ENCODE data around the gene PROX1.

PROX1 gene

DNA sequence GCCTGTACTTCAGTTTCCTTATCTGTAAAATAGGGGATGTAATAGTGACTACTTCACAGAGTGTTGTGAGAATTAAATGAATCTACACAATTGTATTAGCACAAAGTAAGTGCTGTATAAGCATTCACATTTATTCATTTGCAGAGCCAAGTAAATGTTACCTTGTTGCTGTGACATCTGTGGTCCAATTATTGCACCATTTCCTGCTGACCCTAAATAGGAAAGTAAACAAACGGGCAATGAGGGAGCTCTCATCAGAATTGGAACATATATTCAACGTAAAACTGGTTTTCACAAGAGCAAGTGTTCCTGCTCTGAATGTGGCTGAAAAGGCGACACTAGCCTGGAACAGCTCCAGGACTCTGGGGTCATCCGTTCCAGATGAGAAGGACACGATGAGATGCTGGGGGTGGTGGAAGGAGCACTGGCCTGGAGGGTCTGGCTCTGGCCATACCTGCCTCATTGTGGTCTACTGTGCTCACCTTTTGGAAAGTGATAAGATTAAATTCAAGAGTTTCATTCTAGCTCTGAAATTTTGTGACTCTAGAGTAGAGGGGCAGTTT lies 34.5 kb downstream of the PROX1 start:
- DNase-seq (ENCODE audit: low read depth), result no peak

DNA sequence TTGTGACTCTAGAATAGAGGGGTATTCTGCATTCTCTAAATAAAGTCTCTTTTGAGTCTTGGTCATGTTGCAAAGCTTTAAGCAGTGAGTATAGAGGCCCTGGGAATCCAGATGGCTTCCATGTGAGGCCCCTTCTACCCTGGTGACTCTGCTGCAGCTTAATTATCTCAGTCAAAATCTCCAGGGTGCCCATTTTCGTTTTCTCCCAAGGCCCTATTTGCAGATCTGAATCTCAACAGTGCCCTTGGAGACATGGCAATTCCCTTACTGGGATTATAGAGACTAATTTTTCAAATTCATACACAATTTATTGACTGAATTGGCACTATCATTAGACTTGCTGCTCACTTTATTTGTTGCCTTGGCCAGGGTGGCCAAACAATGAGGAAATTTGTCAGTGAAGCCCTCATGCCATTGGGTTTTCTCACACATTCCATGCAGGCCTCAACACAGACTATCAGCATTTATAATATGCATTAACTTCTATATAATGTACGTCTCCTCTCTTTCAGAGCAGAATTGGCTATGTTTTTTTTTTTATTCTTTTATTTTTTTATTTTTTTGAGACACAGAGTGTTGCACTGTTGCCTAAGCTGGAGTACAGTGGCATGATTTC lies 35.1 kb downstream of the PROX1 start:
- DNase-seq (ENCODE audit: low read depth), result no peak

DNA sequence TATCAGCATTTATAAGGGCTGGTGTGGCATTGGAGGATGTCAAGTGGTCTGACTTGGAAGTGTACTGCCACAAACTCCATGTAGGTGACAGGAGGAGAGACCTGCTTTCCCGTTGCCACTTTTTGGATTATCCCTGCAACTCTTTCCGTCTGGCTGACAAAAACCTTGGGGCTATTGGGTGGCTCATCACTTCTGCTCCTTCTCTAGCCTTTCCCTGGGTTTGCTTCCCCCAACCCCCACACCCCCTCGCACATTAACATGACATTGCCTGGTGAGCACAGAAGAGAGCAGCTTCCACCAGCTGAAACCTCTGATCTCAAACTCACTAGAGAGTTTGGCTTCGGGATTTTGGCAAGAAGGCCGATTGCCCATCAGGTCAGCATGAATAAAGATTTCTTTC lies 39.2 kb downstream of the PROX1 start:
- no peak for DNase-seq (ENCODE audit: low read depth)

DNA sequence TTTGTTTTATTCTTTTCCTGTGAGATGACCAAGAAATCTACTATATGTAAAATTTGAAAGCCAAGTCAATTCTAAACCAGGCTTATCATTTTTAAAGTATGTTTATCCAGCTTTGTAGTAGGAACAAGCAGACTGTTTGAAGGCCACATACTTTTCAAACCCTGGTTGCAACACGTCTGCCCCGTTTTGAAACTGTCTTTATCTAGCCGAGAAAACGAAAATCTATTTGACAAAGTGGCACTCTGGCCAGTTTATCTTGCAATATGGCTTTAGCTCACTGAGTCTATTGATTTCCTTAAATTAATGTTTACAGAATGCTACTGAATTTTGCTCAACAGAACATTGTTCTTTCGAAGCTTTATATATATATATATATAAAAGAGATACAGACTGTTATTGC lies 39.7 kb downstream of the PROX1 start:
- DNase-seq (ENCODE audit: low read depth), result no peak

DNA sequence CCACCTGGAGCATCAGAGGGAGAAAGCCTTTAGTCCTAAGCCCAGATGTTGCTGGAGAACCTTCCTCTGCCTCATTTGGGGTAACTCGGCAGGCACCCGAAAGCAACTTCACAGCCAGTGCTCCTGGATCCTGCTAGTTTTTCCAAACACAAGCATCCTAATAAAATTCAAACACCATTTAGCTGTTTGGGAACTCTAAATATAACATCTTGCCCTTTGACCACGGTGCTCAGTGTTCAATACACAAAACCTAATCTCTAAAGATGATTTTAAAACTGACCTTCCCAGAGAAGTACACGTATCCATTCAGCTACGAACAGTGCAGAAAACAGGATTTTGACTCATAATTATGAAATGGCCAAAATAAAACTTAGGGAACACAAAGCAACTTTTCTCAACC lies 40.3 kb downstream of the PROX1 start:
- DNase-seq (ENCODE audit: low read depth), result no peak

DNA sequence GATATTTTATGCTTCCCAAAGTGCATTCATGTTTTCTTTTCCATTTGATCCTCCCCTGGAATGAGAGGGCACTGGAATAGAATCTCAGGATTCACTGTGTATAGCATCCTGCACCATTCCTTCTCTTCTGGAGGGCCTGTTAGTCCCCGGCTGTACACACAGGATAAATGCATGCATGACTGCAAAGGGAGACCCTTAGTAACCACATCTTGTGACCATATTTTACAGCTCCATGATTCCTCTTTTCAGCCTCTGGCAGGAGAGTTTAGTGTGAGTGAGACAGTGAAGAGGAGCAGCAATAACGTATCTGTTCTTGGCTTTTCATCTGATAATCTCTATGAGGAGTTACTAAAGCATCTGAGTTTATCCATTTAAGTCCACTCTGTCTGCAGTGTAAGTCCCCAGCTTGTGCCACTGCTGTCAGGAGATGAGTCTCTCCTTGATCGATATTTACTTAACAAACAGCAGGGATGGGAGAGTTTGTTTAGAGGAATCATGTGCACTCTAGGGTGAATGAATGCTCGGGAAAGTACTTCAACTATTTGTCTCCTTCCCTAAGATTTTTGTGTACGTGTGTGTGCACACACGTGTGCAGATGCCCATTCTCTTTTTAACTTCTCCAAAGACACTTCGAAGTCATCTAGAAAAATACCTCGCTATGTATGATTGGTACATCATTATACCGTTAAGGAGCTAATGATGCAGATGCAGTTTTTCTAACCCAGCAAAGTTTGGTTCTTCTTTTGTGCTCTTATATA lies 41.1 kb downstream of the PROX1 start:
- no peak for DNase-seq (ENCODE audit: low read depth)

DNA sequence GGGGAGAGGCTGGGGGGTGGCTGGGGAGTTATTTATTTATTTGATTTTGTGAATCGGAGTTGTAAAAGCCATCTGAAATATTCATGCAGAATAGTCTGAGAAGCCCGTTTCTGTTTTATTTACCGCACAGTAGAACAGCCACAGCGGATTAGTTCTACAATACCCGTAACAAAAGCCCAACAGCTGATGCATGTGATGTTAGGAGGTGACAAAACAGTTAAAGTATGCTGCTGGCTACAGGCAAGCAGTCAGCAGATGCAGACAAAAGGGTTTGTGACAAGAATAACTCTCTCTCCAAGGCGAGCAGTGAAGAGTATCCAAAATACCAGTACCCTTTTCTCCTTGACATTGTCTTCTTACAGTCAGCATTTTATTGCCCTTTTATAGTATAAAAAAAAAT lies 42.0 kb downstream of the PROX1 start:
- no peak for DNase-seq (ENCODE audit: low read depth)

DNA sequence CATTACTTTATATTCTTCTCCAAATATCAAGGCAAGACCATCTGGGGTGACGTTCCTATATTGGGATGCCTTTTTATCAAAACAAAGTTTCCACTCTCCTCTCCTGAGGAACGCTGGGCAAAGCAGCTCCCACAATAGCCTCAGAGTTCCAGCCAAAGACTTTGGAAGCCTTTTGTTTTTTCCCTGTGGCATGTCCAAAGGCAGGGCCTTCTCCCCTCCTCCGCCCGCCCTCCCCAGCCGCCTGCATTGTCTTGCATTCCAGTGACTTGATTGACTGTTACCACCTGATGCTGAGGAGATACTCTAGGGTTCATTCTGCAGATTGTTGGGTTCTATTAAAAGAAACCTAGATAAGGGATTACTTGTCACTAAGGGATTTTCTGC lies 43.5 kb downstream of the PROX1 start:
- DNase-seq (ENCODE audit: low read depth), result no peak

DNA sequence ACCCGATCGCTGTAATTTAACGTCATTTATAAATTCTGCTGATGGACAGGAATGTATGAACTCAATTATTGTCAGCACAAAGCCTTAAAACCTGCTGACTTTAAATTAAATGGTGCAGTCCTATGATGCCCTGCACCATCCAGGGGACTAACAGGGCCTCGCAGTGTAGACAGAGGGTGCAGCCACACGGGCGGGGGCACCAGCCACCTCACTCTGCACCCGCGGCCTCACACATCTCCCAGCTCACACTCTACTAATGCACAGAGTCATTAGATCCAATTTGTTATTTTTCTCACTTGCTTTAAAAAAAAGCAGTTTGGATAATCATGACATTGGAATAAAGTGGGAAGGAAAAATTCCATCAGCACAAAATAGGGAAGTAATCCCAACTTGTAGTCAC lies 49.7 kb downstream of the PROX1 start:
- DNase-seq (ENCODE audit: low read depth), result no peak

DNA sequence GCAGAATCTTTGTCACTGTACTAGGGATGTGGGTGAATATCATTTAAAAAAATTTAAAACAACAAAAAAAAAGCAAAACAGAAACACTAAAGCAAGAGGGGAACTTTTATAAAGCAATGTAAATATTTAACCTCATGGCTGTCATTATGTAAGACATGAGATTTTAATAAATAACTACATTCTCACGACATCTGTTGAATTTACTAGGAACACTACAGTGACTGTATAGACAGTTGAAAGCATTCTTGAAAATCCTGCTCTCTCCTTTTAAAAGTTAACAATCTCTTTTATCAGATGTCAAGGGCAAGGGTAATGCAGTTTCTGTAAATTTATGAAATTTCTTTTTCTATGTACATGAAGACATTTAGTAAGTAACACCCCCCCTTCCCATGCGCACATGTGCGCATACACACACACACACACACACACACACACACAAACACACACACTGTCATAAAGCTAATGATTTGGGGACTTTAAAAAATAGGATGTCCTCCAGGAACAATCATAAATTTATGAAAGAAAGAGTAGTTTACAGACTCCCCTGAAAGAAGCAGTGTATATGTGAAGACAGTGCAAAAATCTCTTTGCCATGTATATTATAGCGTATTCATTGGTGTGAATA lies 51.7 kb downstream of the PROX1 start:
- no peak for DNase-seq (ENCODE audit: low read depth)

DNA sequence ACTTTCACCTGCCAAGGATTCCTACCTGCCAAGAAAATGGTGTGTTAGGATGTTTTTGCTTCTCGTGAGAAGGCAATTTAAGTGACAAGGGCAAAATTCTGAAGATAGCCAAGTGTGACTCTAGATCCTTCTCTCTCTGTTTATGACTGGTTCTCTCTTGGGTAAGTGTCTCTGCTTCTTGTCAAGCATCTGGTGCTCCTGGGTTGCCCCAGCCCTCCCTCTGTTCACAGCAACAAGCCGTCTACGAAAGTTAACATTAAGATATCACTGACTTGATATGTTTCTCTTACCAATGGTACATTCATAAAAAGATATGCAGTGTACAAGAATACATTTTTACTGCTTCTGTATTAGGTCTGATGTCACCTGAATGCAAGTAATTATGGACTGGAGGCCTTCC lies 55.4 kb downstream of the PROX1 start:
- DNase-seq (ENCODE audit: low read depth), result no peak

DNA sequence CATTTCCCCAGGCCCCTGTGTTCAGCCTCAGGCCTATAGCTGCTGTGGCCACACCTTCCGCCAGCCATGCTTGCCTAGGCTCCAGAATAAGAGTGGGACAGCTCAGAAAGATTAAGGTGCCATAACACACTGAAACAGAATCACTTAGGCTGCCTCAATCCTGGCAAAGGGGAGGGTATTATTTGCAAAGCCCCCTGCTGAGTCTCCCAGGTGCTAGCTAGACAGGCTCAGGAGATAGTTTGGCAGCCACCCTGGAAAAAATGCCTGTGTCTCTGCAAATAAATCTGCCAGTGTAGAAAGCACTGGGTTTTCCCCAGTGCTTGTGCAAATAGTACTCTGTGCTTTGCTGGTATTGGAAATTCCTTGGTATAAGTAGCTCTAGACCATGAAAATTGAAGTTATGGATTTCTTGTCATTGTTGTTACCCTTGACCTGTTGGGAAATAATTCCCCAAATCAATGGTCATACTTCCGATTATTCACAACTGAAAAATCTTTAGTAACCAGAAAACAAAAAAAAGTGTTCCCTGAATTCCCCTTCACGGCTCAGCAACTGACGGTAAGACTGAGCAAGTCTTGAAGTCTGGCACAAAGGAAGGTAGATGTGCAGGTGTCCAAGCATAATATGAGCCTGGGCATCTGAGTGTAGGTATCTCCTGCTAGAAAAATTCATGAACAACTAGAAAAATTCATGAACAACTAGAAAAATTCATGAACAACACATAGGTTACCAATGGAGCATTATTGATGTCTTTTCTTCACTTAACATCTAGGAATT lies 56.9 kb downstream of the PROX1 start:
- DNase-seq (ENCODE audit: low read depth), result no peak

DNA sequence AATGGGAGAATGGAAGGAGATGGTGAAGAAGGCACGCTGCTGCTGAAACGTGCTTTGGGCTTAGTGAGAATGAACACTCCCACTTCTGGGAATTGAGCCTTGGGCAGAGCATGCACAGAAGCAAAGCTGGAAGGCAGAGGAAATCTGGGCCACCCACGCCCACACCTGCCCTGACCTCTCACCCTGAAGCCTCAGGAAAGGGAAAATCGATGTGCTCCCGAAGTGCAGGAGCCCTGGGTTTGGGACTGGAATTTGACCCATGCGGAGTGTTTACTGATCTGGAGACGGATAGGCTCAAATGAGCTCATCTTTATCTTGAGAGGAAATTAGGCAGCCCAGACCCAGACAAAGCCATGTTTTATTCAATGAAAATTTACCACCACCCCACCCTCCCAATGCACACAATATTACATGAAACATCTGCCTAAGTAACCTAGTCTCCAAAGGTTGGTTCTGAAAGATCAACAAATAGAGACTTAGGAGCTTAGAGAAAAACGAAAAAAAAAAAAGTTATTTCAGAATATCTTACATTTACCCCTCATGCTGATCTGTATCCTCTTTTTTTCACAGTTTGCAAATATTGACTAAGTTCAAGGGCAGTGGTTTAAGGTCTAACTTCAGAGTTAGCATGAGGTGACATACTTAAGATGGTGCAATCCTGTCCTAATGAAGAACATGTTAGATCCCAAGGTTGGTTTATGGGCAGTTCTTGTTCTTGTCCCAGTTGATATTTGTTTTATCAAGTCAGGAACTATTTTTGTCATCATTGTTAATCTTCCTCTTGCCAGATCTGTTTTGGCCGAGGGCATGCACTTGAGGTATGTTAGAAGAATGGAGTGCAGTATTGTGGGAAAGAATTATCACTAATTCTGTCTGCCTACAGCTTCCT lies 63.0 kb downstream of the PROX1 start:
- DNase-seq (ENCODE audit: low read depth), result no peak

DNA sequence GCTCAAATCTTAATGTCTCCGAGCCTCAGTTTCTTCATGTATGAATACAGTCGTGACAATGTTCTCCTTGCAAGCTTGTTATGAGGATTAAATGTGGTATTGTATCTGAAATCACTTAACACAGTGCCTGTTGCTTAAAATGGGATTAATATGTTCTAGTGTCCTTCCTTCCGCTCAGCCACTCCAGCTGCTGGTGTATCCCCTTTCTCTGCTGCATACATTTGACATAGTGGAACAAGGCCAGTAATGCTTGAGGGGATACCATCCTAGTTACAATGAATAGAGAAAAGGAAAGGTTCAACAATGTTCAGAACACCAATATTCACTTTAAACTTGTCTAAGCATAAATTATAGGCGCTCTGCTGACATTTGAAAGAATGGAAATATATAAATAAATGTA lies 64.0 kb downstream of the PROX1 start:
- DNase-seq (ENCODE audit: low read depth), result no peak

DNA sequence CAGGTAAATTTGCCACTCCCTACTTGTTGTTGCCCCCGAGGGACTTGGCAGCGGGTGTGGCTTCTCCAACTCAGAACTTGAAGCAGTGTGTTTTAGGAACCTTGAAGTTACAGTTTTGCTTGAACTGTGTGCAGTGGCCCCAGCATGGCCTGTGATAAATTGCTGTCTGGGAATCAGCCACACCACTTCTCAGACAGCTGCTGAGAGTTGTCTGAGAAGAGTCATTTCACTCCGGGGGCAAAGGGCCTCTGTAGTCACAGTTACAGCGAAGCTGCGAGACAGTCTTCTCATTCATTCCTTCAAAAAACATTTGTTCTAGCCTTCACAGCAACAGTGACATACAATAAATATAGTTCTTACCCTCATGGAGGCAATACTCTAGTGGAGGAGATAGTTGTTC lies 70.3 kb downstream of the PROX1 start:
- DNase-seq (ENCODE audit: low read depth), result no peak

DNA sequence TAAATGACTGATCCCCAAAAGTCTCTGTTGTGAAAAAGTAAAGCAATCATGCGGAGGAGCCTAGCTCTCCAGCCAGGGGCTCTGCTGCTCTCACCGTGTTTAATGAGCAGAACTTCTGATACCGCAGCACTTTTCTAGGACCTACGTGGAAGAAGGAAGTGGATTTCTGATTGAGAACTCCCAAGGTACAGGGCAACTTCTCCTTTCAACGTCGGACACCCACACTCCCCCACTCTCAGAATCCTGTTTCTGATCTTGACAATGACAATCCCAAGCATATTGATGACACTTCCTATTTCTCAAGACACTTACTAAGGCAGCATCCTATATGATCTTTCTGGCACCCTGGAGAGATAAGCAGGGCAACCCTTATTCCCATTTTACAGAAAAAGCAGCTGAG lies 78.4 kb downstream of the PROX1 start:
- no peak for DNase-seq (ENCODE audit: low read depth)

DNA sequence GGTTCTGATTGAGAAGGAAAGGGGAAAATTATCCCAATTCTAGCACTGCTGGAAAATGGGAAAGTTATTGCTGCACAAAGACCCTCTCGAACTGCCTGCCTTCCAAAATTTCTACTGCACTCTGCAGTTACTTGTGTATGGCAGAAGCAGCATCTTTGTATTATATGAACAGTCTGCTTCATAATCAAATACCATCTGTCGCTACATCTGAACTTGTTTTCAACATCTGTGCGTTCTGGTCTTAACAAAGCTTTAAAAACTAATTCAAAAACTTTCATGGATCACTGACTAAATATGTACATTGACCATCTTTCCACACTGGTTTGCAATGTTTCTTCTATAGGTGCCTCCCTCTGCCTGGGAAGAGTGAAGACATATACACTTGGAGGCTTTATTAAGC lies 79.2 kb downstream of the PROX1 start:
- no peak for DNase-seq (ENCODE audit: low read depth)

DNA sequence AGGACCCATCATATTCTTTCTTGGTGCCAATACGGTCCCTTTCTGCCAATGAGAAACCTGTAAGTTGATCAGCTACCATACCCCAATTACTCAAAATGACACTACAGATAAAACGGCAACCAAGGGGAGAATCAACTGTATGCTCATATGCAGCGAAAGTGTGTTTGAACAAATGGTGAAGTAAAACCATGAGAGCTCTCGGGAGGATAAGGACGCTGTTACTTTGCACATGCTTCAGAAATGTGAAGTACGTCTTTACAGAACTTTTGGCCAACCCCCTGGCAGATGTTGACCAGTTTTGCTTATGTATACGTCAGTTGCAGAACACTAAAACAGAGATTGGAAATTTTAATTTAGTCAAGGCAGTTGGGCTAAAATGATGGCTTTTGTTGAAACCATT lies 79.6 kb downstream of the PROX1 start:
- no peak for DNase-seq (ENCODE audit: low read depth)

DNA sequence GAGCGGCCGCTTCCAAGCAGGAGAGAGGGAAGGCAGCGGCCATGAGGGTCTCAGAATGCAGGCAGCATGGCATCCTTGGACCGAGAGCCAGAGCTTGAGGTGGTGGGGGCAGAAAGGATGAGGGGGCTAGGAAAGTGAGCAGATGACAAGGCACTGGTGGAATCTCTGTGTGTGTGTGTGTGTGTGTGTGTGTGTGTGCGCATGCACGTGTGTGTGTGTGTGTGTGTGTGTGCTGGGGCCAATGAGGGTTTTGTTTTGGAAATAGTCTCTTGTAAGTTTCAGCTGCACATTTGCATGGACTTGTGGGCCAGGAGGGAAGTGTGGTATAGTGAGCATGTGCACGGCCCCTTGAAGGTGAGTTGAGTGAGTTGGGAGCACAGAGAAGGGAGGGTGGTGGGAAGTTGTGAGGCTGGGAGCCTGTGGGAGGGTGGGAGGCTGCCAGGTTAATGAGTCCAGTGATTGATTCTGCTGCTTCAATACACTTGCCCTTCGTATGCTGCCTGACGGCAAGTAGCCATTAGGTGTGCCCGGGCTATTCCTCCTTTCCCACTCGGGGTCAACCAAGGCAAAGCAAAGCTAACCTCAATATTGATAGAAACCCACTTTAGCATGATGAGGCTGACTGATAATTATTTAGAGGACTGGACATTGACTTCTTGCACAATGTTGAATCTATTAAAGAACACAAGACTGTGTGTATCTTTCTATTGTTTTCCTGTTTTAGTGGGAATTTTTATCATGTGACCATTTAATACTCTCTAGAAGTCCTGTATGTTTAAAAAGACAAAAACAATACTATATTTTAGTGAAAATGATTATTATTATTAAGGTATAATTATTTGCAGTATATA lies 80.3 kb downstream of the PROX1 start:
- no peak for DNase-seq (ENCODE audit: low read depth)

DNA sequence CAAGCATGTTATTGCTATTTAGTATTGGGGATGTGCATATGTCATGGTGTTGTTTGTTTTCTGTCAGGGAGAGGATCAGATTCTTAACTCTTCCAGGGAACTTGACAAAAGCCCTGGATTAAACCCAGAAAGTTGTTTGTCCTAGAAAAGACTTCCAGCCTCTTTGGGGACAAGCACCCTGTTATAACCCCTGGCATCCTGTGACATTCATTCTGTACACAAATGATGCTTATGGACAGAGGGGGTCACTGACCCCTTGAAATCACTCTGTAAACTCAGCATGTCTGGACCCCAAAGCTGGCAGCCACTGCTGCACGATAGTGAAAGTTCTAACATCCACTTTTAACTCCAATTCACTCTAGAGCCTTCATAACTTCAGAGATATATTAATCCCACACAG lies 81.2 kb downstream of the PROX1 start:
- no peak for DNase-seq (ENCODE audit: low read depth)

DNA sequence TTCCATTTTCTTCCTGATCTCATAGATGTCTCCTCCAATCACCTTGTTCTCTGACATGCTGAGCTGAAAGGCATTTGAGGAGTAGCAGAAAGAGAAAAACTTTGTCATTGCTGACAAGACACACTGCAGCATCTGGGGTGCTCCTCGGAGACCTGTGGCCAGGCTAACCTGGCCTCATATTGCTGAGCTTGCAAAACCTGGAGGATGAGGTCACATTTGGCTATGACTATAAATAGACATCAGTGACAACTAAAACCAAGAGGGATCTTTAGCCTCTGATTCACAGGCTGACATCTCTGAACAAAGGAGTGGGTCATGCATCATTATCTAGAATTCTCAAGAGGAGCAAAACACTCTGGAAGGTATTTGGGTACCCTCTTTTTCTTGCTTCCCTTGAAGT lies 83.7 kb downstream of the PROX1 start:
- DNase-seq (ENCODE audit: low read depth), result no peak

All from HS-5 (cell line).